ENCODE results near the gene FAM185A.

- TF ChIP-seq, protein P1, sequence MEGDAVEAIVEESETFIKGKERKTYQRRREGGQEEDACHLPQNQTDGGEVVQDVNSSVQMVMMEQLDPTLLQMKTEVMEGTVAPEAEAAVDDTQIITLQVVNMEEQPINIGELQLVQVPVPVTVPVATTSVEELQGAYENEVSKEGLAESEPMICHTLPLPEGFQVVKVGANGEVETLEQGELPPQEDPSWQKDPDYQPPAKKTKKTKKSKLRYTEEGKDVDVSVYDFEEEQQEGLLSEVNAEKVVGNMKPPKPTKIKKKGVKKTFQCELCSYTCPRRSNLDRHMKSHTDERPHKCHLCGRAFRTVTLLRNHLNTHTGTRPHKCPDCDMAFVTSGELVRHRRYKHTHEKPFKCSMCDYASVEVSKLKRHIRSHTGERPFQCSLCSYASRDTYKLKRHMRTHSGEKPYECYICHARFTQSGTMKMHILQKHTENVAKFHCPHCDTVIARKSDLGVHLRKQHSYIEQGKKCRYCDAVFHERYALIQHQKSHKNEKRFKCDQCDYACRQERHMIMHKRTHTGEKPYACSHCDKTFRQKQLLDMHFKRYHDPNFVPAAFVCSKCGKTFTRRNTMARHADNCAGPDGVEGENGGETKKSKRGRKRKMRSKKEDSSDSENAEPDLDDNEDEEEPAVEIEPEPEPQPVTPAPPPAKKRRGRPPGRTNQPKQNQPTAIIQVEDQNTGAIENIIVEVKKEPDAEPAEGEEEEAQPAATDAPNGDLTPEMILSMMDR (IDR thresholded peaks at IDR 0.05): no peak
- TF ChIP-seq POLR2A (IDR thresholded peaks at IDR 0.05): no peak
Observed at GRCh38 chr7:102810916-102811315, 62.1 kb downstream of the FAM185A start.

Data from heart left ventricle (tissue), 13 donors.